H1 (cell line): ENCODE data around the gene APOA4. TPM values are rescaled to one million over a fixed set of nuclear protein-coding genes. Genes with fewer than 3 reads are reported as not detected.
A peak's percentile ranks its signal among the peaks of the same experiment; 100 is the strongest.

Experiments
- CTCF ChIA-PET: fragments of 300-600 bp; sonication (Branson Sonifier 250); formaldehyde crosslinking; loops from one replicate; lab custom pipeline; 2021; ENCODE audit not compliant: partially characterized antibody; lab: Charles Lee
- POLR2A ChIA-PET: fragments of 300-600 bp; sonication (Branson Sonifier 250); formaldehyde crosslinking; loops from one replicate; lab custom pipeline; 2021; ENCODE audit warnings: inconsistent platforms; ENCODE audit not compliant: partially characterized antibody; lab: Charles Lee
- DNase-seq, 2 experiments: peaks; one replicate each; pipeline versions ENCODE4 v3.0.0 to v3.0.0-alpha.2; 2010 to 2022; ENCODE audit warnings: low spot score in 2 of 2, low read depth in 1 of 2, mixed read lengths in 1 of 2
- FAIRE-seq: peaks from 2 replicates; lab custom pipeline; 2011; peaks lifted over from hg19 to GRCh38; lab: Jason Lieb, UNC
- H2AFZ ChIP-seq: 2 replicates; pipeline ENCODE4 v1.8.1; 2012; ENCODE audit warnings: low read length, inconsistent platforms
- H2AK5ac ChIP-seq: 2 replicates; pipeline ENCODE4 v1.6.1; 2013; ENCODE audit warnings: low read depth, low read length
- H2BK120ac ChIP-seq: replicated peaks from 2 replicates; pipeline ENCODE3; 2013; ENCODE audit warnings: low read depth, low read length, inconsistent platforms
- H2BK12ac ChIP-seq: 2 replicates; pipeline ENCODE4 v1.6.1; 2013; ENCODE audit warnings: low read depth, low read length
- H2BK15ac ChIP-seq: 2 replicates; pipeline ENCODE4 v1.6.1; 2013; ENCODE audit warnings: low read length
- H2BK20ac ChIP-seq: 2 replicates; pipeline ENCODE4 v1.6.1; 2013; ENCODE audit warnings: low read length
- H2BK5ac ChIP-seq: 2 replicates; pipeline ENCODE4 v1.6.1; 2013; ENCODE audit warnings: low read depth, low read length
- H3K14ac ChIP-seq: 2 replicates; pipeline ENCODE4 v1.6.1; 2013; ENCODE audit warnings: inconsistent platforms; ENCODE audit not compliant: insufficient read length
- H3K18ac ChIP-seq: 2 replicates; pipeline ENCODE4 v1.6.1; 2013; ENCODE audit warnings: low read length; ENCODE audit errors: extremely low read depth
- H3K23ac ChIP-seq: 2 replicates; pipeline ENCODE4 v1.6.1; 2013; ENCODE audit warnings: inconsistent platforms; ENCODE audit not compliant: insufficient read length
- H3K23me2 ChIP-seq: 2 replicates; pipeline ENCODE4 v1.6.1; 2013; ENCODE audit warnings: low read depth, low read length
- H3K27ac ChIP-seq: 2 replicates; pipeline ENCODE4 v1.6.1; 2011; ENCODE audit warnings: low read depth, low read length, inconsistent platforms
- H3K27me3 ChIP-seq, 4 experiments: replicated peaks in 1 of 4; 1 replicate in 1 of 4; 2 replicates in 3 of 4; pipeline versions ENCODE4 v1.6.1 to v1.8.1; 2011 to 2013; ENCODE audit warnings: low read length in 3 of 4, mild to moderate bottlenecking in 3 of 4, inconsistent platforms in 2 of 4, mixed read lengths in 2 of 4, moderate library complexity in 1 of 4; ENCODE audit not compliant: control insufficient read depth in 3 of 4, insufficient read depth in 3 of 4; ENCODE audit errors: extremely low read depth in 1 of 4
- H3K36me3 ChIP-seq, 4 experiments: 2 replicates each; pipeline versions ENCODE4 v1.6.1 to v1.8.1; 2011 to 2013; ENCODE audit warnings: mild to moderate bottlenecking in 4 of 4, low read length in 3 of 4, moderate library complexity in 2 of 4, control low read depth in 1 of 4, inconsistent platforms in 1 of 4; ENCODE audit not compliant: insufficient read depth in 4 of 4, control insufficient read depth in 2 of 4
- H3K4ac ChIP-seq: replicated peaks from 2 replicates; pipeline ENCODE3; 2013; ENCODE audit warnings: low read length, low read depth, mixed read lengths, inconsistent platforms; ENCODE audit not compliant: insufficient read length
- H3K4me1 ChIP-seq, 4 experiments: replicated peaks in 1 of 4; 1 replicate in 1 of 4; 2 replicates in 3 of 4; pipeline versions ENCODE4 v1.6.1 to v1.8.1; 2011 to 2013; ENCODE audit warnings: low read length in 3 of 4, inconsistent platforms in 2 of 4, mixed read lengths in 1 of 4; ENCODE audit not compliant: insufficient read depth in 4 of 4, control insufficient read depth in 3 of 4
- H3K4me2 ChIP-seq, 2 experiments: 2 replicates each; pipeline versions ENCODE4 v1.6.1 to v1.8.1; 2011 to 2013; ENCODE audit warnings: low read depth in 2 of 2, low read length in 2 of 2, control low read depth in 1 of 2, inconsistent platforms in 1 of 2, mild to moderate bottlenecking in 1 of 2; ENCODE audit not compliant: insufficient read depth in 1 of 2
- H3K4me3 ChIP-seq, 4 experiments: fragments of 200-600, 300-600 bp in 1 of 4; sonication (generic), shearing (Covaris generic), sonication (Bioruptor Twin) in 1 of 4; 2 replicates each; pipeline versions ENCODE4 v1.5.1 to v1.8.1; 2011 to 2016; ENCODE audit warnings: low read length in 4 of 4, low read depth in 3 of 4, control low read depth in 2 of 4, inconsistent platforms in 2 of 4, mild to moderate bottlenecking in 2 of 4, mixed read lengths in 1 of 4, moderate library complexity in 1 of 4; ENCODE audit not compliant: insufficient read depth in 2 of 4; ENCODE audit errors: extremely low read depth in 1 of 4
- H3K56ac ChIP-seq: replicated peaks from 2 replicates; pipeline ENCODE3; 2013; ENCODE audit warnings: low read depth, mild to moderate bottlenecking, mixed read lengths, low read length, inconsistent platforms; ENCODE audit not compliant: insufficient read length
- H3K79me1 ChIP-seq: 2 replicates; pipeline ENCODE4 v1.6.1; 2013; ENCODE audit warnings: low read depth, low read length, control low read depth
- H3K79me2 ChIP-seq, 2 experiments: 2 replicates each; pipeline versions ENCODE4 v1.6.1 to v1.8.1; 2012 to 2013; ENCODE audit warnings: low read length in 2 of 2, mild to moderate bottlenecking in 2 of 2, inconsistent platforms in 1 of 2; ENCODE audit not compliant: insufficient read depth in 2 of 2, control insufficient read depth in 1 of 2
- H3K9ac ChIP-seq, 4 experiments: replicated peaks in 1 of 4; 1 replicate in 1 of 4; 2 replicates in 3 of 4; pipeline versions ENCODE4 v1.6.1 to v1.8.1; 2011 to 2013; ENCODE audit warnings: low read depth in 3 of 4, low read length in 3 of 4, control low read depth in 2 of 4, mild to moderate bottlenecking in 2 of 4, moderate library complexity in 2 of 4, inconsistent platforms in 1 of 4; ENCODE audit errors: extremely low read depth in 1 of 4
- H3K9me3 ChIP-seq, 2 experiments: 2 replicates each; pipeline versions ENCODE4 v1.6.1 to v1.8.1; 2012 to 2013; ENCODE audit warnings: mild to moderate bottlenecking in 2 of 2, moderate library complexity in 2 of 2, control low read depth in 1 of 2, inconsistent platforms in 1 of 2, low read depth in 1 of 2, low read length in 1 of 2, mixed read lengths in 1 of 2; ENCODE audit not compliant: insufficient read depth in 2 of 2
- H4K20me1 ChIP-seq, 2 experiments: replicated peaks in 1 of 2; 2 replicates each; pipeline versions ENCODE3 to v1.8.1; 2011 to 2013; ENCODE audit warnings: inconsistent platforms in 2 of 2, low read length in 2 of 2, mild to moderate bottlenecking in 1 of 2; ENCODE audit not compliant: insufficient read depth in 2 of 2, control insufficient read depth in 1 of 2
- H4K5ac ChIP-seq: 2 replicates; pipeline ENCODE4 v1.6.1; 2013; ENCODE audit warnings: low read length, low read depth, mixed read lengths, inconsistent platforms; ENCODE audit not compliant: insufficient read length
- H4K8ac ChIP-seq: 2 replicates; pipeline ENCODE4 v1.8.0; 2013; ENCODE audit warnings: mild to moderate bottlenecking, moderate library complexity, low read length, inconsistent platforms; ENCODE audit not compliant: insufficient read depth; ENCODE audit errors: extremely low read depth
- H4K91ac ChIP-seq: replicated peaks from 2 replicates; pipeline ENCODE3; 2013; ENCODE audit warnings: low read length, mixed read lengths, inconsistent platforms; ENCODE audit not compliant: insufficient read length
- CBX8 ChIP-seq: fragments of 300-800, 300-1000 bp; sonication (generic); IDR thresholded peaks from 2 replicates; pipeline ENCODE4 v1.7.1; 2016; ENCODE audit warnings: low read depth, low read length, borderline replicate concordance
- CEBPB ChIP-seq: IDR thresholded peaks from 2 replicates; pipeline ENCODE4 v1.6.1; 2012; ENCODE audit warnings: low read depth, low read length
- JUN ChIP-seq: IDR thresholded peaks from 2 replicates; pipeline ENCODE4 v1.6.1; 2011; ENCODE audit warnings: low read depth, mild to moderate bottlenecking, improper control_type of control experiment, low read length
- KDM1A ChIP-seq: fragments of 200-600, 300-600 bp; sonication (generic); IDR thresholded peaks from 2 replicates; pipeline ENCODE4 v1.7.1; 2016; ENCODE audit warnings: mild to moderate bottlenecking, low read length, borderline replicate concordance
- POLR2AphosphoS5 ChIP-seq: IDR thresholded peaks from 2 replicates; pipeline ENCODE4 v1.6.1; 2011; ENCODE audit warnings: low read depth, low read length
- RBBP5 ChIP-seq: IDR thresholded peaks from 2 replicates; pipeline ENCODE4 v1.7.1; 2012; ENCODE audit warnings: low read depth, mild to moderate bottlenecking, inconsistent platforms, low read length, moderate library complexity, borderline replicate concordance
- SIN3A ChIP-seq, 2 experiments: IDR thresholded peaks in 1 of 2; conservative IDR thresholded peaks in 1 of 2; 2 replicates each; pipeline ENCODE4 v1.6.1; 2011 to 2012; ENCODE audit warnings: low read length in 2 of 2, improper control_type of control experiment in 1 of 2, low read depth in 1 of 2, mild to moderate bottlenecking in 1 of 2
- SIRT6 ChIP-seq: IDR thresholded peaks from one replicate; pipeline ENCODE4 v1.7.1; 2012; ENCODE audit warnings: low read length, inconsistent platforms
- SRF ChIP-seq: IDR thresholded peaks from 2 replicates; pipeline ENCODE4 v1.6.1; 2011; ENCODE audit warnings: mild to moderate bottlenecking, low read depth, low read length, moderate library complexity
- TAF1 ChIP-seq: IDR thresholded peaks from 2 replicates; pipeline ENCODE4 v1.6.1; 2011; ENCODE audit warnings: mild to moderate bottlenecking, low read depth, low read length
- WGBS, 2 experiments: shearing (Covaris generic) in 1 of 2; methylation state at CpG; one replicate each; pipeline versions ENCODE4 v1.1.6 to v1.1.7; 2013 to 2015; ENCODE audit warnings: low lambda C conversion rate in 2 of 2, mixed read lengths in 2 of 2, inconsistent platforms in 1 of 2, low coverage in 1 of 2, missing lambda C conversion rate in 1 of 2; ENCODE audit not compliant: insufficient replicate concordance in 2 of 2, insufficient coverage in 1 of 2, insufficient read length in 1 of 2; ENCODE audit errors: extremely low coverage in 1 of 2, missing lambda C conversion rate in 1 of 2; 5-methylcytosine and 5-hydroxymethylcytosine counted together
- polyA plus RNA-seq, 7 experiments: library from polyadenylated mRNA; depleted of rRNA in 3 of 7; stranded (reverse) in 5 of 7; unstranded in 2 of 7; fragments of >200 nt in 5 of 7; fragments of 200-250 nt in 2 of 7; gene quantifications; 1 replicate in 5 of 7; 2 replicates in 1 of 7; 4 replicates in 1 of 7; pipeline versions ENCODE4 v1.2.1 to v1.2.3, GENCODE V29; 2011 to 2013; ENCODE audit warnings: missing spikeins in 2 of 7, mixed read lengths in 2 of 7
- total RNA-seq: library from RNA; stranded (reverse); fragmentation: NEBNext Ultra II Directional; extraction: Animal tissue kit (Norgen Biotek cat#: 25700); gene quantifications from 2 replicates; pipeline ENCODE4 v1.2.1, GENCODE V29; 2021
- TF ChIP-seq, protein P1 (sequence below): IDR thresholded peaks from 2 replicates; pipeline ENCODE4 v1.6.1; 2011; ENCODE audit warnings: low read length, improper control_type of control experiment

The APOA4 gene
- total and polyA plus RNA-seq, 2 of the 8 experiments (the other 6 are each of a cell fraction or from before 2014, with no cell fraction given): not detected

DNA sequence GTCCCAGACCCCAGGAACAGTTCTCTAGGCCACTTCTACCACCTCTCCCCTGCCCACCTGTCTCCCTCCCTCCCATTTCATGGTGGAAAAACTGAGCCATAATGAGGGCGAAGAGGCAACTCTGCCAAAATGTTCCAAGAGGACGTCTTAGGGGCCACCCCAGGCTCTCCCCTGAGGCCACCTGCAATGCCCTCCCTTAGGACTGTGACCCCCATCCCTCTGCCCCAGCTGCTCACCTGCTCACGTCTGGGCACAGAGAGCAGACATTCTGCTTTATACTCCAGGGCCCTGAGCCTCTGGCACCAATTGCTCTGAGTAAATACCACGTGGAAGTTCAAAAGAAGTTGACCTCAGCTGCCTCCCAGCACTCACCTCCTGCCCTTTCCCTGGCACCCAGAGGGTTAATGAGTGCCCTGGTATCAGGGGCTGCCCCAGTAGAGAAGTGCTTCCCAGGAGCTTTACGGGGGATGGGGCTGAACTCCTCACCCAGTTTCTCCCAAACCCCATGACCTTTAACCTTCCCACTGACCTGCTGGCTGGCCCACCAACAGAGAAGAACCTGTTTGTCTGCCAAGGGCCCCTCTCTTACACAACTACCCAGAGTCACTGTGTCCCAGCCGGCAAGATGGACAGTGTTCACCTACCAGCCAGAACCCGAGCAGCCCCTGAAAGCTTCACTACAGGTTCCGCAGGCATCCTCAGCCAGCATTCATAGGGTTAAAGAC lies 30.8 kb downstream of the APOA4 start:
- Histone ChIP-seq H2AFZ (peak overlapping the region; percentile 46), H3K27me3 (peaks cover 0 to 11% (median 3%) of the 10 kb centered on the region in 4 experiments; a peak in 4 of 7 replicates), H3K4me1 (peaks cover 4 to 7% (median 5%) of the 10 kb centered on the region in 4 experiments), H3K23ac (no peak overlapping the region), H3K79me1 (no peaks in the 10 kb centered on the region), H4K91ac (no peak overlapping the region), H3K79me2 (peaks cover 0 to 4% of the 10 kb centered on the region in 2 experiments; a peak in 2 of 4 replicates), H2BK120ac (no peak overlapping the region), H3K4me2 (peak overlapping the region in 1 of 2 experiments; percentile 10; a peak in 1 of 4 replicates), H3K18ac (no peak overlapping the region), H2BK15ac (0 out of 2 replicates have a peak overlapping the region, but pooled peaks have one; percentile 75), H3K9me3 (no peaks in the 10 kb centered on the region), H2BK5ac (no peak overlapping the region), H3K4ac (no peak overlapping the region), H3K23me2 (peaks cover 7% of the 10 kb centered on the region), H3K27ac (no peak overlapping the region), H4K20me1 (no peaks in the 10 kb centered on the region), H2AK5ac (no peak overlapping the region), H4K8ac (peak overlapping the region; percentile 28; the same call in 1 of the 2 replicates), H3K36me3 (no peaks in the 10 kb centered on the region), H4K5ac (no peak overlapping the region), H3K56ac (no peak overlapping the region), H3K14ac (no peak overlapping the region), H2BK12ac (no peak overlapping the region), H3K4me3 (no peak overlapping the region), H2BK20ac (no peak overlapping the region), H3K9ac (no peak overlapping the region)
- CTCF ChIA-PET: interaction anchor here (0.6 to 12.1 kb wide), 17 partner anchors 8 to 389 kb away, joined by 3 to 237 read pairs (median 4); partner anchors contain the start of genes APOA1, APOA4 and APOC3
- POLR2A ChIA-PET: interaction anchor here (2.8 kb wide), 1 partner anchor 43 kb away, joined by 16 read pairs; no protein-coding TSS in a partner anchor
- FAIRE-seq: no peak
- no peak for DNase-seq
- 90% methylated on average over 8 of the region's 8 CpGs; no CpG with 5 or more reads in 1 of the 2 experiments for WGBS, 2 experiments
- TF ChIP-seq SIRT6 (no peak), KDM1A (no peak), CBX8 (no peak), POLR2AphosphoS5 (no peak), RBBP5 (no peak), CEBPB (no peak), SIN3A (conservative IDR thresholded peaks at IDR 0.05 in 1 of 2, IDR thresholded peaks at IDR 0.05 in 1 of 2; ENCODE audit: low read depth in 1 of 2, low read length in 2 of 2) (no peak), SRF (no peak), TAF1 (no peak), JUN (no peak)
- TF ChIP-seq, protein P1, sequence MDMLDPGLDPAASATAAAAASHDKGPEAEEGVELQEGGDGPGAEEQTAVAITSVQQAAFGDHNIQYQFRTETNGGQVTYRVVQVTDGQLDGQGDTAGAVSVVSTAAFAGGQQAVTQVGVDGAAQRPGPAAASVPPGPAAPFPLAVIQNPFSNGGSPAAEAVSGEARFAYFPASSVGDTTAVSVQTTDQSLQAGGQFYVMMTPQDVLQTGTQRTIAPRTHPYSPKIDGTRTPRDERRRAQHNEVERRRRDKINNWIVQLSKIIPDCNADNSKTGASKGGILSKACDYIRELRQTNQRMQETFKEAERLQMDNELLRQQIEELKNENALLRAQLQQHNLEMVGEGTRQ: no peak
